Measurements from ENCODE around the gene RDX.

GRCh38 chr11:110148775-110149744 is 147.4 kb downstream of the RDX start:
- TF ChIP-seq CTCF (IDR thresholded peaks at IDR 0.05) (no peak), CBX8 (IDR thresholded peaks at IDR 0.05) (no peak), SMC3 (IDR thresholded peaks at IDR 0.05) (no peak), EHMT2 (IDR thresholded peaks at IDR 0.05; ENCODE audit: low read depth) (no peak)
- TF ChIP-seq, protein P1, sequence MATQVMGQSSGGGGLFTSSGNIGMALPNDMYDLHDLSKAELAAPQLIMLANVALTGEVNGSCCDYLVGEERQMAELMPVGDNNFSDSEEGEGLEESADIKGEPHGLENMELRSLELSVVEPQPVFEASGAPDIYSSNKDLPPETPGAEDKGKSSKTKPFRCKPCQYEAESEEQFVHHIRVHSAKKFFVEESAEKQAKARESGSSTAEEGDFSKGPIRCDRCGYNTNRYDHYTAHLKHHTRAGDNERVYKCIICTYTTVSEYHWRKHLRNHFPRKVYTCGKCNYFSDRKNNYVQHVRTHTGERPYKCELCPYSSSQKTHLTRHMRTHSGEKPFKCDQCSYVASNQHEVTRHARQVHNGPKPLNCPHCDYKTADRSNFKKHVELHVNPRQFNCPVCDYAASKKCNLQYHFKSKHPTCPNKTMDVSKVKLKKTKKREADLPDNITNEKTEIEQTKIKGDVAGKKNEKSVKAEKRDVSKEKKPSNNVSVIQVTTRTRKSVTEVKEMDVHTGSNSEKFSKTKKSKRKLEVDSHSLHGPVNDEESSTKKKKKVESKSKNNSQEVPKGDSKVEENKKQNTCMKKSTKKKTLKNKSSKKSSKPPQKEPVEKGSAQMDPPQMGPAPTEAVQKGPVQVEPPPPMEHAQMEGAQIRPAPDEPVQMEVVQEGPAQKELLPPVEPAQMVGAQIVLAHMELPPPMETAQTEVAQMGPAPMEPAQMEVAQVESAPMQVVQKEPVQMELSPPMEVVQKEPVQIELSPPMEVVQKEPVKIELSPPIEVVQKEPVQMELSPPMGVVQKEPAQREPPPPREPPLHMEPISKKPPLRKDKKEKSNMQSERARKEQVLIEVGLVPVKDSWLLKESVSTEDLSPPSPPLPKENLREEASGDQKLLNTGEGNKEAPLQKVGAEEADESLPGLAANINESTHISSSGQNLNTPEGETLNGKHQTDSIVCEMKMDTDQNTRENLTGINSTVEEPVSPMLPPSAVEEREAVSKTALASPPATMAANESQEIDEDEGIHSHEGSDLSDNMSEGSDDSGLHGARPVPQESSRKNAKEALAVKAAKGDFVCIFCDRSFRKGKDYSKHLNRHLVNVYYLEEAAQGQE (IDR thresholded peaks at IDR 0.05): no peak

All from A549 (cell line).